GM12873 (cell line): Measurements from ENCODE around the gene WWC1.

Experiments used
- TF ChIP-seq, protein P1 (sequence below): IDR thresholded peaks from 2 replicates; pipeline ENCODE4 v1.5.1; 2012; ENCODE audit warnings: low read depth, mild to moderate bottlenecking, moderate library complexity, low read length, control low read depth; ENCODE audit not compliant: insufficient read depth; ENCODE audit errors: missing control alignments

WWC1 gene

DNA sequence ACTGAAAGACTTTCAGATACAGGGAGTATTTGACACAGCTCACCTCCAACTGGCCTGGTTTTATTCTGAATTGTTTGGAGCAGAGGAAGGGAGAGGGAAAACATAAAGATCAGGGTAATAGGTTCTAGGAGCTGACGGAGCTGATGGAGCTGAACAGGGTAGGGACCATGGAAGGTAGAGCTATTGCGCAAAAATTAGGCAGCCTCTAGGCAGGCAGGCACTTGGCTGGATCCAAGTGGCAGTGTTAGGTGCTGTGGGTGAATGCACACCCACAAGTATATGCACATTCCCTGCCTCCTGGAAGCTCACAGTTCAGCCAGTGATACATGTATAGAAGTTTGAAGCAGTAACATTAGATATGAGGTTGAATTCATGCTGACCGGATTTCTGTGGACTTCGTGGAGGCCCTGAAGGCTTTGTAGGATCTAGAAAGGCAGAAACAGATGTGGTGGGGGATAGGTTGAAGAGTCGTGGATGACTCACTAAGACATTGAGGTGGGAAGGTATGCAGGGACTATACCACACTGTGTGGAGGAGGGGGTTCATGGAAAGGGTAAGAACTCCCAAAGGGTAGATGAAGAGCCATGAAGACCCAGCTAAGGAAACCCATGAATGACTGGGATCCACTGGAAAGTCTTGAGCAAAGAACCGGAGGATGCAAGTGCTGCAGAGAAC, 50.8 kb downstream of the WWC1 start:
- TF ChIP-seq, protein P1, sequence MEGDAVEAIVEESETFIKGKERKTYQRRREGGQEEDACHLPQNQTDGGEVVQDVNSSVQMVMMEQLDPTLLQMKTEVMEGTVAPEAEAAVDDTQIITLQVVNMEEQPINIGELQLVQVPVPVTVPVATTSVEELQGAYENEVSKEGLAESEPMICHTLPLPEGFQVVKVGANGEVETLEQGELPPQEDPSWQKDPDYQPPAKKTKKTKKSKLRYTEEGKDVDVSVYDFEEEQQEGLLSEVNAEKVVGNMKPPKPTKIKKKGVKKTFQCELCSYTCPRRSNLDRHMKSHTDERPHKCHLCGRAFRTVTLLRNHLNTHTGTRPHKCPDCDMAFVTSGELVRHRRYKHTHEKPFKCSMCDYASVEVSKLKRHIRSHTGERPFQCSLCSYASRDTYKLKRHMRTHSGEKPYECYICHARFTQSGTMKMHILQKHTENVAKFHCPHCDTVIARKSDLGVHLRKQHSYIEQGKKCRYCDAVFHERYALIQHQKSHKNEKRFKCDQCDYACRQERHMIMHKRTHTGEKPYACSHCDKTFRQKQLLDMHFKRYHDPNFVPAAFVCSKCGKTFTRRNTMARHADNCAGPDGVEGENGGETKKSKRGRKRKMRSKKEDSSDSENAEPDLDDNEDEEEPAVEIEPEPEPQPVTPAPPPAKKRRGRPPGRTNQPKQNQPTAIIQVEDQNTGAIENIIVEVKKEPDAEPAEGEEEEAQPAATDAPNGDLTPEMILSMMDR: no peak

DNA sequence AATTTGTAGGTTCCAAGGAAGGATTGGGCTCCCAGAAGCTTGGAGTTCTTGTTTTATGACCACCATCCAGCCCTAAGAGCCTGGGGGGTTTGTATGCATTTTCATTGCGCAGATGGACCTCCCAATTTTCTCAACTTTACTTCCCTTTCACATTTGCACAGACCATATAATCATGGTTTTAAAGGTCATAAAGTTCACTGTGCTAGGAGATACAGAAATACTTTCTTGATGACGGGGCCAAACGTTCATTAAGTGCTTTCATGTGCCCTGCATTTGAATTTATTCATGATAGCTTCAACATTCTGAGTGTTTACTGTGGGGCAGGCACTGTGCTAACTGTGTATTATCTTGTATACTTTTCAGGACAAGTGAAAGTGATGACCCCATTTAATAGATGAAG, 51.5 kb downstream of the WWC1 start:
- TF ChIP-seq, protein P1: no peak

DNA sequence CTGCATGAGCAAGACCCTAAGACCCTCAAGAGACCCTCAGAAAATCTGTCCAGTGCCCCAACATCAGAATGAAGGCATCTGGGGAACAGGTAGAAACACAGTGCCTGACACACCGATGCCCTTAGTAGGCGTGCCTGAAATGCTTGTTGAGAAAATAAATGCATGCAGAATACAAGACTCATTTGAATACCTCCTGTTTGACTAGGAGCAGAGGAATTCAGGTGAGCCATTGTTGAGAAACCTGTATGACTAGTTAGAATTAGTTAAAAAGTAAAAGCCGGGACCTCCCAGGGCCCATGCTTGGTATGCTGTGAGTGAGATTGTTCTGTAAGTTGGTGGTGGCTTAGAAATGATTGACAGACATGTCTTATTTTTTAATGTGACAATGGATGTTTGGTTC, 55.0 kb downstream of the WWC1 start:
- TF ChIP-seq, protein P1: no peak

DNA sequence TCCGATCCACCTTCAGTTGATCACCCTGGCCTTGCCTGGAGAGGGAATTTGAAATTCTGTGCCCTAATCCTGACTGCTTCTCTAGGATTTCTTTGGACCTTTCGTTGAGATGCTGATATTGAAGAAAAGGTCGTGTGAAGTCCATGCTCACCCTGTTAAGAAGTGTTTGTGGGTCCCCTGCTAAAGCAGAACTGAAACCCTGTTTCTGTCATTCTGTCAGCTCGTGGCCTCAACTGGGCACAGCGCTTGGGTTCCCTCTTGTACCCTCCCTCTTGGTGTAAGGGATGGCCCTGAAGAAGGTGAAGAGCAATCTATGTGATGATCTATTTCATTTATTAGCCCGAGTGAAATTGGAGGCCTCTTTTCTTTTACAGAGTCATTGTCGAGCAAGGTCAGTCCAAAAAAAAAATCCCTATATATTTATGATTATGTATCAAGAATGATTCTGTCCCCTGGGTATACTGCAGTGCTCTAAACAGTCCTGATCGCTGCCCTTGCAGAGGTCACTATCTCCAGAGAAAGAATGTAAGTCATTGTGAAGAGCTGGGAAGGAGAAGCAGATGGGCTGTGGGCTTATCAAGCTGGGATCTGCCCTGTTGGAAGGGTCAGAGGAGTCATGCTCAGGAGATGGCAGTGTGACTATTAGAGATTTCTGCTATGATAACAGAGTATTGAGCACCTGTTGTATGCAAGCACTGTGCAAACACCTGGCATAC, 56.1 kb downstream of the WWC1 start:
- TF ChIP-seq, protein P1: no peak

DNA sequence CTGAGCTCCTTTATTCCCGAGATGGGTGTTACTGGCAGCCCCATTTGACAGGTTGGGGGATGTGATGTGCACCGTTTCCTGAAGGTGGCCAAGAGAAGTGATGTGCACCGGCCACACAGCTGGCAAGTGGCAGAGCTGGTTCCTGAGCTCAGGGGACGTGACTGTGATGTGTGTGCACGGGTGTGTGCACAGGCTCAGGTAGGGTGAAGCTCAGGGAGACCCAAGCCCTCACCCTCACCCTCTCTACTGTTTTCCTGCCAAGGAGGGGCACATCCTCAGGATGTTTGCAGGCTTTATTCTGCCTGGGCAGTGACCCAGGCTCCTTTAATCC, 56.6 kb downstream of the WWC1 start:
- TF ChIP-seq, protein P1: peak; percentile 5

DNA sequence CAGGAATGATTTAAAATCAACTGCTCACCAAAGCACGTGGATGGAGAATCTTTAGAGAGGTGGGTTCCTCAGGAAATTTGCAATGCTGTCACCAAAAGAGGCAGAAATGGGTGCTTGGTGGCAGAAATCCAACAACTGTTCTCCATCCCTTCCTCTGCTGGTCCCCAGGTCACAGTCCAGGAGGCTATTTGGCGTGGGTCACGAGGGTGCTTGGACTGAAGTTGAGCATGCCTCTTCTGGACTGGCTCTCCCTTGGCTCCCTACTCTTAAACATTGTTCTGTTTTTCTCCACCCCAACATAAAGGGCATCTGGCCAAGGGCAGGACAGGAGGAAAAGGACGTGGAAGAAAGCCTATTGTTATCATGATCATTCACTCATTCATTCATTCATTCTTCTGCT, 58.9 kb downstream of the WWC1 start:
- TF ChIP-seq, protein P1: no peak

DNA sequence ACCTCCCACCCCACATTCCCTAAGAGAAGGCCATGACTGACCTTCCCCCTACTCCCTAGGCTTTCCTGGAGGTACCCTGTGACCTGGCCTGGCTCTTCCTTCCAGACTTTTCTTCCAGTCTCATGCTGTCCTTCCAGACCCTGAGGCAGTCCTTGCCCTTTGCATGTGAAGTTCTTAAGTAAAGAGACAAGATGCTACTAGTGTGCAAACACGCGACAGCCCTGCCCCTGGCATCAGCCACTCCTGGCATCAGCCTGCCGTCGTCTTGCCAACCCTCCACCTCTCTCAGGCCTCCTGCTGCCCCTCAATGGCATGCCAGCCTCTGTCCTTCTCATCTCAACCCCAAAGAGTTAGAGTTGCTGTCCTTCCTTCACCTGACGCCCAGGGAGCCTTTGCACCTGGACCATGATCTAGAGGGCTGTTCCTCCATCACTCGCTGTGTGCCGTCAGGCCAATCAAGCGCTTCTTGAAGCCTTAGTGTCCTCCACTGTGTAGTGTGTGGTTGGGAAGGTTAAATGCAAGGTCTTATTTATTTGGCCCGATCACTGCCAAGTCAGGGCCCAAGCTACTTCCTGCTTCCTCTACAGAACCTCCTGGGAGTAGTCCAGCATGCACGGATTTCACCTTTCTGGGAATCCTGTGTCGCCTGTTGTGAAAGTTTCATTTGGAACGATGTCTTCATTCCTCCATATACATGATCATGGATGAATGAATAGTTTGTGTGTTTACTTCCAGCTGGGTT, 61.9 kb downstream of the WWC1 start:
- TF ChIP-seq, protein P1: no peak
